Parathyroid adenoma (tissue), 2 donors: ENCODE measurements around the gene DNAH3.
"Not testable (repeated sequence)": the region's sequence is repeated elsewhere in the genome, so short reads cannot be mapped to it uniquely, and the experiment has no call there.

Experiments
- H2AFZ ChIP-seq: fragments of 300-600 bp; sonication (generic); one replicate; pipeline ENCODE4 v1.7.0; 2017; ENCODE audit warnings: antibody characterized with exemption, mild to moderate bottlenecking
- H3K27ac ChIP-seq: fragments of 300-600 bp; sonication (generic); one replicate; pipeline ENCODE4 v1.7.0; 2017
- H3K27me3 ChIP-seq: fragments of 300-600 bp; sonication (generic); one replicate; pipeline ENCODE4 v1.7.0; 2017; ENCODE audit warnings: low read length; ENCODE audit not compliant: control insufficient read depth, insufficient read depth
- H3K36me3 ChIP-seq: fragments of 300-600 bp; sonication (generic); one replicate; pipeline ENCODE4 v1.7.0; 2017; ENCODE audit warnings: low read length; ENCODE audit not compliant: control insufficient read depth, insufficient read depth
- H3K4me1 ChIP-seq: fragments of 300-600 bp; sonication (generic); one replicate; pipeline ENCODE4 v1.7.0; 2017; ENCODE audit warnings: control low read depth
- H3K4me2 ChIP-seq: fragments of 300-600 bp; sonication (generic); one replicate; pipeline ENCODE4 v1.7.0; 2017; ENCODE audit warnings: low read length
- H3K4me3 ChIP-seq: fragments of 300-600 bp; sonication (generic); one replicate; pipeline ENCODE4 v1.7.0; 2017; ENCODE audit warnings: low read depth, low read length
- H3K79me2 ChIP-seq: fragments of 300-600 bp; sonication (generic); one replicate; pipeline ENCODE4 v1.7.0; 2017; ENCODE audit warnings: control low read depth
- H3K9ac ChIP-seq: fragments of 300-600 bp; sonication (generic); one replicate; pipeline ENCODE4 v1.7.0; 2017; ENCODE audit warnings: mild to moderate bottlenecking
- H3K9me3 ChIP-seq: fragments of 300-600 bp; sonication (generic); one replicate; pipeline ENCODE4 v1.7.0; 2017; ENCODE audit warnings: low read length; ENCODE audit not compliant: control insufficient read depth
- CTCF ChIP-seq: fragments of 300-600 bp; sonication (generic); IDR thresholded peaks from one replicate; pipeline ENCODE4 v1.7.0; 2017; ENCODE audit warnings: antibody characterized with exemption, mild to moderate bottlenecking
- donor health status: primary hyperparathyroidism.

DNAH3 gene

DNA sequence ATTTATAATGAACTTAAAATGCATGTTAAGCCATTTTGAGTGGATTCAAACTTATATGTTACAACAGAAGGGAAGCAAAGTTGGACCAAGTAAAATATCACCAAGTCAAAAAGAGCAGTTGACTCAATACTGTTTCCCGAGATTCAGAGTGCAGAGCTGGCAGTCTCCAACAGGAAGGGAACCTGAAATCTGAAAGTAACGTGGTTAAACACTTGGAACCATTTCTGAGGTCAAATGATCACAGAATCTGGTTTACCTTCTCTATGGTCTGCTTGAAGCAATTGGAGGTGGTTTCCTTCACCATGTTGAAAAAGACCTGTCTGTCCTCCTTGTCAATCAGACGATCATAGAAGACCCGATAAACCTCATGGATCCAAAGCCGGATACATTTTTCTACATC lies 163.6 kb downstream of the DNAH3 start:
- Histone ChIP-seq H3K9me3 (no peaks in the 10 kb centered on the region), H3K4me1 (peaks cover 8% of the 10 kb centered on the region), H3K79me2 (no peaks in the 10 kb centered on the region), H3K36me3 (no peaks in the 10 kb centered on the region), H3K4me3 (no peak overlapping the region), H3K27me3 (no peaks in the 10 kb centered on the region), H2AFZ (no peak overlapping the region), H3K27ac (no peak overlapping the region), H3K4me2 (no peak overlapping the region), H3K9ac (no peak overlapping the region)
- no peak for TF ChIP-seq CTCF

GRCh38 chr16:20984019-20984418 lies 166.6 kb downstream of the DNAH3 start:
- no peak overlapping the region for H2AFZ ChIP-seq
- H3K9me3 ChIP-seq: no peaks in the 10 kb centered on the region
- no peak overlapping the region for H3K27ac ChIP-seq
- H3K27me3 ChIP-seq: no peaks in the 10 kb centered on the region
- H3K79me2 ChIP-seq: no peaks in the 10 kb centered on the region
- TF ChIP-seq CTCF: no peak
- H3K4me3 ChIP-seq: no peak overlapping the region
- H3K4me2 ChIP-seq: no peak overlapping the region
- no peak overlapping the region for H3K9ac ChIP-seq
- no peaks in the 10 kb centered on the region for H3K36me3 ChIP-seq
- peaks cover 8% of the 10 kb centered on the region for H3K4me1 ChIP-seq

- Histone ChIP-seq H3K79me2 (no peaks in the 10 kb centered on the region), H3K36me3 (no peaks in the 10 kb centered on the region), H3K9ac (no peak overlapping the region), H3K4me3 (no peak overlapping the region), H3K27ac (no peak overlapping the region), H3K9me3 (no peaks in the 10 kb centered on the region), H2AFZ (no peak overlapping the region), H3K4me1 (no peaks in the 10 kb centered on the region), H3K4me2 (no peak overlapping the region), H3K27me3 (no peaks in the 10 kb centered on the region)
- TF ChIP-seq CTCF: no peak
Observed at GRCh38 chr16:20976576-20976975, 174.1 kb downstream of the DNAH3 start.

DNA sequence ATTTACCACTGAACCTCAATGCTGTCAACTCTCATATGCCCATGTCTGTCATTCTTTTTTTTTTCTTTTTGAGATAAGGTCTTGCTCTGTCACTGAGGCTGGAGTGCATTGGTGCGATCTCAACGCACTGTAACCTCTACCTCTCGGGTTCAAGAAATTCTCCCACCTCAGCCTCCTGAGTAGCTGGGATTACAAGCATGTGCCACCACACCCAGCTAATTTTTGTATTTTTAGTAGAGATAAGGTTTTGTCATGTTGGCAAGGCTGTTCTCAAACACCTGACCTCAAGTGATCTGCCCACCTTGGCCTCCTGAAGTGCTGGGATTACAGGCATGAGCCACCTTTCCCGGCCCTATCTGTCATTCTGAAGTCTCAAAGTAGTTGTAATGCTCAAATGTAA lies 177.4 kb downstream of the DNAH3 start:
- not testable (repeated sequence) for H3K27ac ChIP-seq, H3K4me2 ChIP-seq

GRCh38 chr16:20971401-20971800 lies 179.2 kb downstream of the DNAH3 start:
- Histone ChIP-seq H3K9ac (no peak overlapping the region), H3K27ac (no peak overlapping the region)
- TF ChIP-seq CTCF: no peak

More for the DNA sequence above, 177.4 kb downstream of the DNAH3 start:
- not testable (repeated sequence) for H3K9ac ChIP-seq, H3K4me1 ChIP-seq, H3K9me3 ChIP-seq, H3K27me3 ChIP-seq, H3K36me3 ChIP-seq, H2AFZ ChIP-seq, H3K4me3 ChIP-seq, H3K79me2 ChIP-seq

More at GRCh38 chr16:20971401-20971800, 179.2 kb downstream of the DNAH3 start:
- Histone ChIP-seq H3K27me3 (no peaks in the 10 kb centered on the region), H2AFZ (no peak overlapping the region), H3K4me2 (no peak overlapping the region), H3K9me3 (no peaks in the 10 kb centered on the region), H3K4me1 (no peaks in the 10 kb centered on the region), H3K4me3 (no peak overlapping the region), H3K79me2 (no peaks in the 10 kb centered on the region), H3K36me3 (no peaks in the 10 kb centered on the region)
